ENCODE data around the gene UBXN11. TPM values are rescaled to one million over a fixed set of nuclear protein-coding genes. Genes with fewer than 3 reads are reported as not detected.

Gene UBXN11
- total and polyA plus RNA-seq, 2 of the 13 experiments (the other 11 are each of a cell fraction or from before 2014, with no cell fraction given): 9.3 to 10.4 TPM

GRCh38 chr1:26351590-26352337 lies 45.3 kb upstream of the UBXN11 start (continued):
- no peak for TF ChIP-seq NFKBIZ (CRISPR knock-in tag; IDR thresholded peaks at IDR 0.05)
- TF ChIP-seq ZFP90 (CRISPR knock-in tag; IDR thresholded peaks at IDR 0.05; ENCODE audit: borderline replicate concordance): no peak; the same call in 1 of the 2 replicates
- TF ChIP-seq PLSCR1 (CRISPR knock-in tag; IDR thresholded peaks at IDR 0.05; ENCODE audit: borderline replicate concordance): no peak
- TF ChIP-seq ZFP36 (IDR thresholded peaks at IDR 0.05; ENCODE audit: borderline replicate concordance, low read depth, low read length, partially characterized antibody): peak; percentile 88
- no peak for TF ChIP-seq SNAPC4 (CRISPR knock-in tag; IDR thresholded peaks at IDR 0.05)
- TF ChIP-seq SKIL (CRISPR knock-in tag; IDR thresholded peaks at IDR 0.05; ENCODE audit: borderline replicate concordance): no peak
- TF ChIP-seq ZBTB44 (CRISPR knock-in tag; IDR thresholded peaks at IDR 0.05): no peak
- TF ChIP-seq LCORL (IDR thresholded peaks at IDR 0.05): no peak
- peak; percentile 93 for TF ChIP-seq LCORL (CRISPR knock-in tag; IDR thresholded peaks at IDR 0.05)
- no peak for TF ChIP-seq BATF2 (CRISPR knock-in tag; IDR thresholded peaks at IDR 0.05)
- TF ChIP-seq ZNF607 (CRISPR knock-in tag; IDR thresholded peaks at IDR 0.05; ENCODE audit: borderline replicate concordance): no peak
- peak; percentile 73 for TF ChIP-seq ZNF121 (CRISPR knock-in tag; IDR thresholded peaks at IDR 0.05)
- TF ChIP-seq ZNF7 (CRISPR knock-in tag; IDR thresholded peaks at IDR 0.05): 0 out of 2 replicates have a peak, but pooled peaks have one; percentile 6
- TF ChIP-seq ZNF639 (CRISPR knock-in tag; conservative IDR thresholded peaks at IDR 0.05): no peak
- TF ChIP-seq IRX3 (CRISPR knock-in tag; IDR thresholded peaks at IDR 0.05; ENCODE audit: borderline replicate concordance, low read depth): no peak
